ENCODE measurements around the gene DNAH8.

GRCh38 chr6:38837101-38837500 is 122.0 kb downstream of the DNAH8 start:
- TF ChIP-seq EZH2 (IDR thresholded peaks at IDR 0.05; ENCODE audit: low read length, unreplicated experiment): no peak
- no peak for TF ChIP-seq EZH2phosphoT487 (IDR thresholded peaks at IDR 0.05; ENCODE audit: borderline replicate concordance, low read length)
- TF ChIP-seq, protein P1, sequence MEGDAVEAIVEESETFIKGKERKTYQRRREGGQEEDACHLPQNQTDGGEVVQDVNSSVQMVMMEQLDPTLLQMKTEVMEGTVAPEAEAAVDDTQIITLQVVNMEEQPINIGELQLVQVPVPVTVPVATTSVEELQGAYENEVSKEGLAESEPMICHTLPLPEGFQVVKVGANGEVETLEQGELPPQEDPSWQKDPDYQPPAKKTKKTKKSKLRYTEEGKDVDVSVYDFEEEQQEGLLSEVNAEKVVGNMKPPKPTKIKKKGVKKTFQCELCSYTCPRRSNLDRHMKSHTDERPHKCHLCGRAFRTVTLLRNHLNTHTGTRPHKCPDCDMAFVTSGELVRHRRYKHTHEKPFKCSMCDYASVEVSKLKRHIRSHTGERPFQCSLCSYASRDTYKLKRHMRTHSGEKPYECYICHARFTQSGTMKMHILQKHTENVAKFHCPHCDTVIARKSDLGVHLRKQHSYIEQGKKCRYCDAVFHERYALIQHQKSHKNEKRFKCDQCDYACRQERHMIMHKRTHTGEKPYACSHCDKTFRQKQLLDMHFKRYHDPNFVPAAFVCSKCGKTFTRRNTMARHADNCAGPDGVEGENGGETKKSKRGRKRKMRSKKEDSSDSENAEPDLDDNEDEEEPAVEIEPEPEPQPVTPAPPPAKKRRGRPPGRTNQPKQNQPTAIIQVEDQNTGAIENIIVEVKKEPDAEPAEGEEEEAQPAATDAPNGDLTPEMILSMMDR (conservative IDR thresholded peaks at IDR 0.05; ENCODE audit: low read depth, low read length): no peak
